Stimulated activated CD8-positive, alpha-beta memory T cell treated with anti-CD3 and anti-CD28 coated beads, Interleukin-7, amount 100 ng/mL, for 24 hours (primary cell): Measurements from ENCODE around the gene CDH4.

Experiments
- DNase-seq: peaks from one replicate; pipeline ENCODE4 v3.0.0-alpha.2; 2020; ENCODE audit warnings: low read depth

Gene CDH4

GRCh38 chr20:61655591-61655990 is 403.5 kb downstream of the CDH4 start:
- DNase-seq: no peak

DNA sequence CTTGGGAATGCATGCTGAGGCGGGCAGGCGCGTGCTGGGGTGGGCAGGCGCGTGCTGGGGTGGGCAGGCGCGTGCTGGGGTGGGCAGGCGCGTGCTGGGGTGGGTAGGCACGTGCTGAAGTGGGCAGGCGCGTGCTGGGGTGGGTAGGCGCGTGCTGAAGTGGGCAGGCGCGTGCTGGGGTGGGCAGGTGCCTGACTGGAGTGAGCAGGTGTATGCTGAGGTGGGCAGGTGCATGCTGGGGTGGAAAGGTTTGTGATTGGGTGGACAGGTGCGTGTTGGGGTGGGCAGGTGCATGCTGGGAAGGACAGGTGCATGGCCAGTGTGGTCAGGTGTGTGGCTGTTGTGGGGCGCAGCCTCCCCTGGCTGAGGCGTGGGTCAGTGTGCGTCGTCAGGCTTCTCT is 404.1 kb downstream of the CDH4 start:
- DNase-seq: no peak

DNA sequence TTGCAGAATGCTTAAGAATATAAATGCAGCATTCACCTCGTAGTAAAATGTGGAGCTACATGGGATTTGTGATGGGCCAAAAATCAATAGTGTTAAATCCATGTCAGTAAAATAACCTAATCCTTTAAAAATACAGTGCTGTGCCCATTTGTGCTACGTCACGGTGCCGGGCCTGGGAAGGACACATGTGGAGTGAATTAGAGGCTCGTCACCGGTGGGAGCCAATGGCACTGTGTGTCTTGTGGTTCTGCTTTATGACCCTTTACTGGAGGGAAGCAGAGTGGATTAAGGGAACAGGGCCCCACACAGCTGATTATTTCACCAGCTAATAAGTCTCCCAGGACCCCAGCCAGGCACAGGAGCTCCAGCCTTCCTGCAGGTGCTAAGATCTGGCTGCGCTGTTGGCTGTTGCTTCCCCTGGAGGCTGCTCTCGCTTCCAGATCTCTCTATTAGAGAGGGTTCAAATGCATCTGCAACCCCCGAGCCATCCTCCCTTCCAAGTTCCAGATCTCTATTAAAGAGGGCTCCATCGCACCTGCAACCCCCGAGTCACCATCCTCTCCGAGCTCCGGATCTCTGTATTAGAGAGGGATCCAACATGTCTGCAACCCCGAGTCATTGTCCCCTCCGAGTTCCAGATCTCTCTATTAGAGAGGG is 405.8 kb downstream of the CDH4 start:
- no peak for DNase-seq

- no peak for DNase-seq
Observed at GRCh38 chr20:61658563-61658962, 406.5 kb downstream of the CDH4 start.

DNA sequence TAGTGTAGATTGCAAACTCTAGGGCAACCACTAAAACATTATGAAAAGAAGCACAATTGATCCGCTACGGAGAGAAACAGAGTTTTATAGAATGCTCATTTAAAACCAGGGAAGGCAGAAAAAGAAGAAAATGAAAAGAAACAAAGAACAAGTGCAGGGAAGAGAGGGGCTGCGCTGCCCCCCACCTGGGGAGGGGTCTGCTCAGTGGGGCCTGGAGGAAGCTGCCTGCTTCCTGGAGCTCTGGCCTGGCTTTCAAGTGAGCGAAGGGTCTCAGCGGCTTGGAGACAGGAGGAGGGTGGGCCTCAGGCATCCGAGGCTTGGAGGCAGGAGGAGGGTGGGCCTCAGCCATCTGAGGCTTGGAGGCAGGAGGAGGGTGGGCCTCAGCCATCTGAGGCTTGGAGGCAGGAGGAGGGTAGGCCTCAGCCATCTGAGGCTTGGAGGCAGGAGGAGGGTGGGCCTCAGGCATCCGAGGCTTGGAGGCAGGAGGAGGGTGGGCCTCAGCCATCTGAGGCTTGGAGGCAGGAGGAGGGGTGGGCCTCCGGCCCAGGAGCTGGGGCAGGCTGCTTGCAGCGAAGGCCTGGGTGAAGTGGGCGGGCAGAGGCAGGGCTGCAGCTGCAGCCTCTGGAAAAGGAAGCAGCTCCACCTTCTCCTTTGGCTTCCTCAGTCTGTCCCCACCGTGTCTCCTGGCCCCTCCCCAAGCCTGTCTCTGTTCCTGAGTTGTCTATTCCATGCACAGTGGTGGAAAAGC is 407.4 kb downstream of the CDH4 start:
- DNase-seq: no peak

GRCh38 chr20:61659994-61660346 is 407.9 kb downstream of the CDH4 start:
- no peak for DNase-seq

DNA sequence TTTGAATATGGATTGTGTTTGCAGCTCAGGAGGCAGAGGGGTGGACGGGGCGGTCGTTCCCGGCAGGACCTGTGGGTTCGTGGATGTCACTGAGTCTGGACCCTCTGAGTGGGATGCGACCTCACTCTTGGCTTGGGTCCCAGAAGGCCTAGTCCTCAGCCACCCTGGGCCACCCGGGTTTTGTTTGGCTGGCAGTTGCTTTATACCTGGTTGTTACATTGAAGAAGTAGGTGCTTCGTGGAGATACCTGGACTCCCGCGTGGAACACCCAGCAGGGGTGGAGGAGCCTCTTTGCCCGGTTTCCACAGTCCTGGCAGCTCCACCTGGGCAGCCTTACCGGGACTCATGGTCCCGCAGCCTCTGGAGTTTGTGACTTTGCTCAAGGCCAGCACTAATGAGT is 408.5 kb downstream of the CDH4 start:
- no peak for DNase-seq

DNA sequence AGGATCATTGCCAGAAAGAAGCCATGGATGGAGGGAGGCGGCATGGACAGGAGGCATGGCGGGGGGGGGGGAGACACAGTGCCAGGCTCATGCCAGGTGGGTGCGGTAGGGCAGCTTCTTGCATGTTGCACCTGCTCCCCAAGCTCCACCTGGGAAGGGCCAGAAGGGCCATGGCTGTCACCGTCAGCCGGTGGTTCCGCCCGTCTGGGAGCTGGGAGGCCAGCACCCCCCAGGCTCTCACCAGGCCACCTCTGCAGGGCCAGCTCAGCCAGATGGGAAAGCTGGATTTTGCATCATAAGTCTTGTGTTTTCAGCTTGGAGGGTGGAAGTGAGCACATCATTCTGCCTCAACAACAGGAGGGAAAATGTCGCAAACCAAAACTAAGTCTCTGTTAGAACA is 409.0 kb downstream of the CDH4 start:
- no peak for DNase-seq

DNA sequence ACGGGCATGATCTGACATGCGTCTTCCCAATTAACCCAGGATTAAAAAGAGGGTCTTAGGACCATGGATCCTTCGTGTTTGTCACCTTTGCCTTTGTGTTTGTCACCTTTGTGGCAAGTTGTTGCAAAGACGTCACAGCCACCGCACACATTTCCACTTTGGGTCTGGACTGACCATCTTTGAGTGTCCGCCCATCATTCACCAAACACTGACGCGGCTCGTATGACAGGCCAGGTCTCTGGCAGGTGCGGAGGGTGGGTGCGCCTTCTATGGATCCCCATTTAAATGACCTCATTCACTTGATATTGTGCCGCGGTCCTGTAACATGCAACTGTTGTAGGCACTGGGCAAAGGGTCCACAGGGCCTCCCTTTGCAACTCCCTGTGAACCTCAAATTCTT is 409.5 kb downstream of the CDH4 start:
- no peak for DNase-seq

DNA sequence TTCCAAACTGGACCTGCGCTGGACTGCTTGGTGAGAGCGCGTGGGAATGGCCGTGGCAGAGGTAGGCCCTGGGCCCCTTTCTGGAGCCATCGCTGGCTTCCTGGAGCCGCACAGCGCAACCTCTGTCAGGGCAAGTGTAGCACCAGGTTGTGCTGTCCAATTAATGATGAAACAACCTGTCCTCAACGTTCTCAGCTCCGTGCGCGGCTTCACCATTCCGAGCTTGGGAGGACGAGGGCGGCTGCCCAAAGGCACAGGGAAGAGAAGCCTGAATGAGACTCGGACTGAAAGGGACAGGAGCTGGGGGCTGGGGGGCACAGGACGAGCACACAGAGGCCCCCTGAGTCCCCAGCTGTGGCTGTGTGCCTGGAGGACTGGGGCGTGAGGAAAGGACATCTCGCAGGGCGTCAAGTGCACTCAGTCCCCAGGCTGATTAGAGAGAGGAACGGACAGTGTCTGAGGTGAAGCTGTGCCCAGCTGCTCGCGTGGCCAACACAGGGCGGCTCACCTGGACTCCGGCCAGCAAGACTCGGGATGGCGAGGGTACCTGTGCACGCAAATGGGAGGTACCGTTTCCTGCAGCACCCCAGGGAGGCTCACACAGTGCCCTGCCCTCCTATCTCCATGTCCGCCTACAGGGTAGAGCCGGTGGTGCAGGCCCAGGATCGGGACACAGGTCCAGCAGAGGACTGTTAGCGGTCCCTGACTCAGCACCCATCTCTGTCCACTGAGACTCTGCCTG is 410.3 kb downstream of the CDH4 start:
- DNase-seq: no peak

DNA sequence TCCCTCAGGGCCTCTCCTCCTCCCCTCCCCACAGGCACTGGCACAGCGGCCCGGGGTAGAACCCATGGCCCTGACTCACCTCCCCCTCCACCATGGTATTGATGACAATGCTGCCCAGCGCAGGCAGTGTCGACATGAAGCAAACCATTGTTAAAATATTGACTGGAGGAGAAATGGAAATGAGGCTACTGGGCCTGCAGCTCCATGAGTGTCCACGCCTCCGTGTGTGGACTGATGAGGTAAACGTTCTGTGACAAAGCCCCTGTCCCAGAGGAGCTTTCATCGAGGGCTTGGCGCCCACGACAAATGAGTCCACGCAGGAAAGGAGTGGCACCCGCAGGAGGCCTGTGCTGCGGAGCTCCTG is 410.9 kb downstream of the CDH4 start:
- DNase-seq: no peak

DNA sequence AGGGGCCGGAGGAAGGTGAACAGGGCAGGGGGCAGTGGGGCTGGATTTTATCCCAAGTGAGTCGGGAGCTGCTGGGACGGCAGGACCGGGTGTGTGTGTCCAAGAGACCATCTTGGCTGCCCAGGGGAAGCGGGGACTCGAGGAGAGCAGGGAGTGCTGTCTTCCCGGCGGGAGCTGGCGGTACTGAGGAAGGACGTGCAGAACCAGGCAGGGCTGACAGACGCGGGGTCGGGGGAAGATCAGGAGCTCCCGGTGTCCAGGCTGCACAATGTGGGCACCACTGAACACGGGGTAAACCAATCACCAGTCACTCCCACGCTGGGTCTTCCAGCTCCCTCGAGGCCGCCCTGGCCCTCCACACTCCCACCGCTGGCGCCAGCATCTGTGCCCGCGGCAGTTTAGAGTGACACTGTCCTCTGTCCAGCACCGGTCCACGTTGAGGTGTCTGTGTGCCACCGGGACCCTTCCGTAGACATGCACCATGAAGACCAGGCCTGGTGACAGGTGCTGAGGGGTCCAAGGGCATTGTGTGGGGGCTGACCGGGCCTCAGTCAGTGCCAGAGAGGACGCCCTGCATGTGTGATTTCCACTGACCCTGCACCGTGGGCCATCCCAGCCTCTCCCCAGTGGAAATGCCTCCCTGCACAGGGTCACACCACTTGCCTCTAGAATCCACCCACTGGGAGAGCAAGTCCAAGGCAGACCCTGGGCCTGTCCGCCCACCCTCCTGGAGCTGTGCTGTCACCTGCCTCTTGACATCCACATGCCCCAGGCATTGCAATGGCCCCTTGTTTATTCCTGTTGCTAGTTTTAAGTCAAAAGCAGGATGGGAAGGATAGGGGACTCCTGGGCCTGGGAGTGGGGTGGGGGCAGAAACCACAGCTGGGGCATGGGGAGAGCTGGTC is 411.7 kb downstream of the CDH4 start:
- no peak for DNase-seq

DNA sequence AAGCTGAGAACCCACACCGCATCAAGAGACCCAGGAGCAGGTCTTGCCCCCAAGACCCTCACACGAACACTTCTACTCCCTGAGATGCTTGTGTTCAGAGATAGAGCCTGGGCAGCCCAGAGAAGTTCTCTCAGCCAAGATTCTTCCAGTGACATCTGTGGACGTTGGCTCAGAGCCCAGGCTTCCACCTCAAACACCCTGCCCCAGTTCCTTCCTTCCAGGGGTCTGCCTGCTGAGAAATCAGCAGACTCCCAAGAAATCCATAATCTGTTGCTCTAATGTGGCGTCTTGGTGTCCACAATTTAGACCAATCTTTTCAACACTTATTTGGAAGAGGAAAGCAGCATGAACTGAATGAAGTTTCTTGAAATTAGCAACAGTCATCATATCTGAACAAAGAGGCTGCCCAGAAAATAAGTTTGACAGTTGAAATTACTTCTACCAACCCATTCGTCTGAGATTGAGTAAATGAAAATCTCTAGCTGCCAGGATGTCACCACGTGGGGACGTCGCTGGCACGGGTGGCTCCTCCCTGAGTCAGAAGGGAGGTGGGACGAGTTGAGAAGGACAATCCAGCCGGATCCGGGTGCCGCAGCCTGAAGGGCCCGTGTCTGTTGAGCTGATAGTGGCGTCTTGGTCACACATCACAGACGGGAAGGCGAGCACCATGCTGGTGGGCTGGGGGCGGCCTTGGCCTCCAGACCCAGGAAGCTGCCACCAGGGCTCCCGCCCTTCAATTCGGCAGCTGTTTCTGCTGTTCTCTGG is 412.7 kb downstream of the CDH4 start:
- DNase-seq: no peak

- DNase-seq: no peak
Observed at GRCh38 chr20:61665528-61666470, 413.7 kb downstream of the CDH4 start.

GRCh38 chr20:61666471-61666832 is 414.4 kb downstream of the CDH4 start:
- no peak for DNase-seq

DNA sequence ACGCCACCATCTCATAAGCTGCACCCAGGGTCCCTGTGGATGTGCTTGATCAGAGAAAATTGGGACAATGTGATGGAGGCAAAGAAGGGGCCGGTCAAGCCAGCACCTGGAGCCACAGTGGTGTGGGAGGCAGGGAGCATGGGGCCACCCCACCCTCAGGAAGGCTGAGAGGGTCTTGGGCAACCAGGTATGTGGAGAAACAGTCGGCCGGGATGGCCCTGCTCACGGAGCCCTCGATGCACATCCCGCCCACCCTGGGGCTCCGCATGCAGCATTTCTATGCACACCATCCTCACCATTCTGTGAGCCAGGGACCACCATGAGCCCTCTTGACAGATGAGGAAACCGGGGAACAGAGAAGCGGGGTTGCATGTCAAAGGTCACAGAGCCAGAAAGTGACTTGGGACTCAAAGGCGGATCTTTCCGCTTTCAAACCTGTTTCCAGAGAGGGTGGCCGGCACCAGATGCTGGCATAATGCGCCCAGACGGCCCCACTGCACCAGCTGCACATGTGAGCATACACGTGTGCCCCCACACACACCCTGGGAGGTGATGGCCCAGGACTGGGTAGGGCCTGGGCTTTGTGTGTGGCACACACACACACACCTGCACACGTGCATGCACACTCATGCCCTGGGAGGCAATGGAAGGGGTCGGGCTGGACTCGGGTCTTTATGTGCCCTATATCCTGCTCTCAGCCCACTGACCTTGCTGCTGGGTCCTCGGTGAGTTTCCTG is 415.2 kb downstream of the CDH4 start:
- no peak for DNase-seq

DNA sequence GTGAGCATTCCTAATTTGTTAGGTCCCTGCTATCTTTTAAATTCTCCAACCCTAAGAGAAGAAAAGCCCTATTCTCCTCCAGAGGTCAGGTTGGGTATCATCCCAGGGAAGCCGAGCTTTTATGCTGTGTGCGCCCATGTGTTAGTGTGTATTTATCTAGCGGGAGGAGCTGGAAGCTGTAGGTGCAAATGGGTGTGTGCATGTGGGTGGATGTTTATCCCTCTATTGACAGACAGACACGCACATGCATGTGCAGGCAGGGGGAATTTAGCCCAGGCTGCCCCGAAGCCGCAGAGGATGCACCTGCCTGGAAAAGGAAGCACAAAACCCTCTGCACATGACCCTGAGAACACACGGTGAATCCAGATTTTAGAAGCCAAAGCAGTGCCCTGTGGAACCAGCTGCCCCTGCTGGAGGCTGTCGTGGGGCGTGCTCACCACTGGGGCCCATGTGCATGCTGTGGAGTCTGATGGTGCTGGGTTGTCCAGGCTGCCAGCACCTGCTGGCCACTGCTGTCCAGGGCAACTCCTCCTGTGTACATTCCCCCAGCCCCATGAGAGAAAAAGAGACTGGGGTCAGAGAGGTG is 416.1 kb downstream of the CDH4 start:
- no peak for DNase-seq

DNA sequence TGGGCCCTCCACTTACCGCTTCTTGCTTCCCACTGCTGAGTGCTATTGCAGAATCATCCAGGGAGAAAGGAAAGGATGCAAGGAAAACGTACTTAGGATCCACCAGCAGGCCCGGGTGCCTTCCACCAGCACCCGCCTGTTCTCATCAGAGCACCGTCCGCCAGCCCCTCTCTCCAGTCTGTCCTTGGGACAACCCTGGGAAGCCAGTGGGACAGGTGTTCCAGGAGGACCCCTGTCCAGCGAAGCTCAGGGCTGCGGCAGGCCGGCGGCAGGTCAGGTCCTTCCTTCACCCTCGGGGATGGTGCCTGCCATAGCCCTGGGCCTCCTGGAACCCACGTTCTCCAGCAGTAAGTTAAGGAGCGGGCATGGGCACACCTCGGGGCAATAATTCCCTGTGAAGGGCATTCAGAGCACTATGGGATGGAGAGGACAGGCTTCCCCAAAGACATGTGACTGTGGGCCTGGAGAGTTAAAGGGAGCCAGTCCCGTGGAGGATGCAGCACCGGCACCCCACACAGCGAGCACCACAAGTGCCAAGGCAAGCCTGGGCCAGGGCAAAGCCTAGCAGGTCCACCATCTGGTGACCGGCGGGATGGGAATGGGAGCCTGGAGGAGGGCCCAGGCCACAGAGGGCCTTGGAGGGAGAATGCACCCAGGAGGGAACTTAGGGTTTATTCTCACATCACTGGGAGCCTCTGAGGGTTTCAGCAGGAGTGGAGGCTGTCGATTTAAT is 416.9 kb downstream of the CDH4 start:
- DNase-seq: no peak

- no peak for DNase-seq
Observed at GRCh38 chr20:61670274-61670673, 418.2 kb downstream of the CDH4 start.
